ENCODE data around the gene RC3H1. TPM values are rescaled to one million over a fixed set of nuclear protein-coding genes. Genes with fewer than 3 reads are reported as not detected.

RC3H1 gene
- 4.7 to 7.7 TPM (median 6.6 TPM) in 5 replicates for total RNA-seq (2022; extraction: Qiagen RNA extraction; ENCODE audit: low read depth)

GRCh38 chr1:174022080-174022975 lies at the start of gene RC3H1:
Gene RC3H1 (minus strand): TSS chr1:174022357. CDS start chr1:173992985, 29,372 bp downstream.

GRCh38 chr1:173917149-173917548 lies 105.0 kb downstream of the RC3H1 start, which contains the start of gene SERPINC1:
Gene SERPINC1 (minus strand): TSS chr1:173917327. CDS start chr1:173917259, 68 bp downstream.

Other genes starting within 250 kb of the RC3H1 start
- 36.5 to 44.5 TPM (median 42.1 TPM) in 5 replicates for gene DARS2, start 197.7 kb downstream of the RC3H1 start, total RNA-seq (2022; extraction: Qiagen RNA extraction; ENCODE audit: low read depth)
- 10.7 to 16.5 TPM (median 11.2 TPM) in 5 replicates for gene CENPL, start 197.5 kb downstream of the RC3H1 start, total RNA-seq (2022; extraction: Qiagen RNA extraction; ENCODE audit: low read depth)
- gene GAS5, start 154.4 kb downstream of the RC3H1 start, total RNA-seq (2022; extraction: Qiagen RNA extraction; ENCODE audit: low read depth): 274 to 349 TPM (median 295 TPM) in 5 replicates
- 0.85 to 1.6 TPM (median 1.6 TPM) in 5 replicates for gene ZBTB37, start 154.0 kb downstream of the RC3H1 start, total RNA-seq (2022; extraction: Qiagen RNA extraction; ENCODE audit: low read depth)
- gene SERPINC1, start 105.0 kb downstream of the RC3H1 start, total RNA-seq (2022; extraction: Qiagen RNA extraction; ENCODE audit: low read depth): 0.28 TPM in 1 of 5 replicates, not detected in the others
- 4.4 to 7.9 TPM (median 5.5 TPM) in 5 replicates for gene RABGAP1L, start 137.2 kb upstream of the RC3H1 start, total RNA-seq (2022; extraction: Qiagen RNA extraction; ENCODE audit: low read depth)

Measured in A549 treated with ZK216348 at 1 μM for 4 hours (cell line).